GM12872 (cell line): ENCODE data around the gene KCNH4.

Experiments used
- CTCF ChIP-seq: IDR thresholded peaks from 3 replicates; pipeline ENCODE4 v1.5.1; 2011; ENCODE audit warnings: low read depth, mild to moderate bottlenecking, low read length, moderate library complexity; ENCODE audit not compliant: insufficient read depth

KCNH4 gene

GRCh38 chr17:42214156-42214555, 33.2 kb upstream of the KCNH4 start:
- TF ChIP-seq CTCF, result no peak

DNA sequence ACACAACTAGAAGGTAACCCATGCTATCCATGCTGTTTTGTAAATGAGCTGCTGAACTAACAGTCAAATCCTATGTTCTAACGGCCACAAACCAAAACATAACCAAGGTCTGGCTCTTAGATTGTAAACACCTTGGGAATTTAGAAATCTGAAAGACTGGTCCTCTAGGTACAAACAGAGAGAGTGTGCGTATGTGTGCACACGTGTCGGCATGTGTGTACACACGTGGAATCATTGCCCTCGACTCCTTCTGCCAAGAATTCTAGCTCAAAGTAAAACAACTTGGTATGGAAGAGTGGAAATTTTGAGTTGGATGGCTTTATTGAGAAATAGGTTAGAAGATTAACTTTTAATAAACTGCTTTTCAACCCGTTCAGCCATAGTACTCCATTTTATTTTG, 31.4 kb upstream of the KCNH4 start:
- TF ChIP-seq CTCF, result no peak

GRCh38 chr17:42210046-42210445, 29.1 kb upstream of the KCNH4 start:
- no peak for TF ChIP-seq CTCF

GRCh38 chr17:42203354-42203753, 22.4 kb upstream of the KCNH4 start:
- no peak for TF ChIP-seq CTCF

DNA sequence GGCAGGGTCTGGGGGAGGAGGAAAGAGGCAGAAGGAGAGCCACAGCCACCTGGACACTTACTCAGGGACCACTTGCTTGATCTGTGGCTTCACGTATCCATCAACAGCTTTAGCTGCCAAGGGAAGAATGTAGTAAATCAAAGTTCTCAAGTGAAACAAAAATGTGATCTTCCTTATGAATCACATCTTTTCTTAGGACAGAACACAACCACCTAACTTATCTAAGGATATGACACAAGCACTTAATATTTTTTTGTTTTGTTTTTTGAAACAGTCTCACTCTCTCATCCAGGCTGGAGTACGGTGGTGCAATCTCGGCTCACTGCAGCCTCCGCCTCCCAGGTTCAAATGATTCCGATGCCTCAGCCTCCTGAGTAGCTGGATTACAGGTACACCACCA, 21.8 kb upstream of the KCNH4 start:
- no peak for TF ChIP-seq CTCF

GRCh38 chr17:42202159-42202558, 21.2 kb upstream of the KCNH4 start:
- TF ChIP-seq CTCF, result no peak

GRCh38 chr17:42201458-42201772, 20.5 kb upstream of the KCNH4 start:
- TF ChIP-seq CTCF, result no peak

DNA sequence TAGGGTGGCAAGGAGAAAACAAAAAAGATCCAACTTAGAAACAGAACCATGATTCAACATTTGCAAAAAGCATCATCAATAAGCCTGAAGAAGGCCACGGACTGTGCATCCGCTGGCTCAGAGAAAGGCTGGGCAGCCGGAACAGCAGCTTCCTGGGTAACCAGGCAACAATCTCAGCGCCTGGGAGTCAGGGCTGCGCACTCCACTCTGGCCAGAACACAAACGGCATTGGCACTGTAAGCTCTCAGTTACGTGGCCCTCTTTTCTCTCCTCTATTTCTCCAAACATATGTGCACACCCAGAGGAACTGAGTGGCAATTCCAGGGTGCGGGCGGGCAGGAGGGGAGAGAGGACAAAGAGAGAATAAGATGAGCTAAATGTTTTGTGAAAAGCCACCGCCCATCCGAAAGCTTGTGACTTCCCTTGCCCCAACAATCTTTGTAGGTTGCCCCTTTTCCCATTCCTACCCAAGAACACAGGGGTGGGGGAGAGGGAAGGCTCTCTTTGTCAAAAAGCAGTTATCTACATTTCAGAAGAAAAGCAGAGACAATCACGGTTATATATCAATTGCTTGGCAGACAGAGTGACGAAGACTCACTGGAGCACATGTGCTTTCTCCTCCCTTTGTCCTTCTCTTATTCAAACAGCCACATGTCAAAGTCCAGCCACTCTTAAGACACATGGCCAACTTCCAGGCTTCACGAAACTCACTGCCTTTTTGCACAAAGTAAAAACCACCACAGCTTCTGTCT, 19.9 kb upstream of the KCNH4 start:
- TF ChIP-seq CTCF, result no peak
